ENCODE data around the gene CARD19. TPM values are rescaled to one million over a fixed set of nuclear protein-coding genes. Genes with fewer than 3 reads are reported as not detected.

The CARD19 gene
- total RNA-seq, 1 experiment from 2014 or later = 26.1 TPM

- Mint-ChIP-seq H3K36me3 (ENCODE audit: insufficient read depth, unreplicated experiment) (no peaks in the 10 kb centered on the region), H3K27me3 (ENCODE audit: unreplicated experiment) (no peaks in the 10 kb centered on the region), H3K9me3 (ENCODE audit: low read depth, unreplicated experiment) (no peaks in the 10 kb centered on the region), H3K27ac (ENCODE audit: unreplicated experiment) (no peak overlapping the region), H3K4me1 (ENCODE audit: low read depth, unreplicated experiment) (no peaks in the 10 kb centered on the region), H3K4me3 (ENCODE audit: low read depth, unreplicated experiment) (no peak overlapping the region)
- CTCF ChIA-PET = no interaction called here
- no TSS peak for BruUV-seq (replicated peaks)
- no peak for DNase-seq
- intact Hi-C loops (cut with micrococcal nuclease; ENCODE audit: unreplicated experiment) = no loop called here
- TF ChIP-seq, protein P1, sequence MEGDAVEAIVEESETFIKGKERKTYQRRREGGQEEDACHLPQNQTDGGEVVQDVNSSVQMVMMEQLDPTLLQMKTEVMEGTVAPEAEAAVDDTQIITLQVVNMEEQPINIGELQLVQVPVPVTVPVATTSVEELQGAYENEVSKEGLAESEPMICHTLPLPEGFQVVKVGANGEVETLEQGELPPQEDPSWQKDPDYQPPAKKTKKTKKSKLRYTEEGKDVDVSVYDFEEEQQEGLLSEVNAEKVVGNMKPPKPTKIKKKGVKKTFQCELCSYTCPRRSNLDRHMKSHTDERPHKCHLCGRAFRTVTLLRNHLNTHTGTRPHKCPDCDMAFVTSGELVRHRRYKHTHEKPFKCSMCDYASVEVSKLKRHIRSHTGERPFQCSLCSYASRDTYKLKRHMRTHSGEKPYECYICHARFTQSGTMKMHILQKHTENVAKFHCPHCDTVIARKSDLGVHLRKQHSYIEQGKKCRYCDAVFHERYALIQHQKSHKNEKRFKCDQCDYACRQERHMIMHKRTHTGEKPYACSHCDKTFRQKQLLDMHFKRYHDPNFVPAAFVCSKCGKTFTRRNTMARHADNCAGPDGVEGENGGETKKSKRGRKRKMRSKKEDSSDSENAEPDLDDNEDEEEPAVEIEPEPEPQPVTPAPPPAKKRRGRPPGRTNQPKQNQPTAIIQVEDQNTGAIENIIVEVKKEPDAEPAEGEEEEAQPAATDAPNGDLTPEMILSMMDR (IDR thresholded peaks at IDR 0.05; ENCODE audit: unreplicated experiment) = no peak
Observed at GRCh38 chr9:93064392-93065134, 31.5 kb upstream of the CARD19 start.

GRCh38 chr9:93065135-93065720 lies 30.8 kb upstream of the CARD19 start:
- no peaks in the 10 kb centered on the region for H3K9me3 Mint-ChIP-seq (ENCODE audit: low read depth, unreplicated experiment)
- H3K36me3 Mint-ChIP-seq (ENCODE audit: insufficient read depth, unreplicated experiment) = no peaks in the 10 kb centered on the region
- TF ChIP-seq, protein P1 (IDR thresholded peaks at IDR 0.05; ENCODE audit: unreplicated experiment) = no peak
- CTCF ChIA-PET = no interaction called here
- H3K27ac Mint-ChIP-seq (ENCODE audit: unreplicated experiment) = no peak overlapping the region
- no peaks in the 10 kb centered on the region for H3K4me1 Mint-ChIP-seq (ENCODE audit: low read depth, unreplicated experiment)
- no peaks in the 10 kb centered on the region for H3K27me3 Mint-ChIP-seq (ENCODE audit: unreplicated experiment)
- DNase-seq = no peak
- BruUV-seq (replicated peaks) = no TSS peak
- intact Hi-C loops (cut with micrococcal nuclease; ENCODE audit: unreplicated experiment) = no loop called here
- H3K4me3 Mint-ChIP-seq (ENCODE audit: low read depth, unreplicated experiment) = no peak overlapping the region

DNA sequence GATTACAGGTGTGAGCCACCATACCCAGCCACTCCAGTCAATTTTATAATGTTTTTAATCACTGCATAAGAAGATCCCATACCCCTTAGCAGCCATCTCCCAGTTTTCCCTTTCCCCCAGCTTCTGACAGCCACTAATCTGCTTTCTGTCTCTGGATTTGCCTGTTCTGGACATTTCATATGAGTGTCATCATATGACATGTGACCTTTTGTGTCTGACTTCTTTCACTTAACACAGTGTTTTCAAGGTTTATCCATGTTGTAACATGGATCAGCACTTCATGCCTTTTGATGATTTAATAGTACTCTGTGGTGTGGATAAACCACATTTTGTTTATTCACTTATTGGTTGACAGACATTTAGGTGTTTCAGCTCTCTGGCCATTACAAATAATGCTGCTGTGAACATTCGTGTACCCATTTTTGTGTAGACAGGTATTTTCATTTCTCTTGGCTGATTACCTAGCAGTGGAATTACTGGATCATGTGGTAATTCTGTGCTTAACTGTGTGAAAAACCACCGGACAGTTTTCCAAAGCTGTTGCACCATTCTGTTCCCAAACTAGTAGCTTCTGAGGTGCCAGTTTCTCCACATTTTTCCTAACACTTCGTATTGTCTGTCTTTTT lies 28.9 kb upstream of the CARD19 start:
- H3K27ac Mint-ChIP-seq (ENCODE audit: unreplicated experiment) = no peak overlapping the region
- TF ChIP-seq, protein P1 (IDR thresholded peaks at IDR 0.05; ENCODE audit: unreplicated experiment) = no peak
- H3K4me1 Mint-ChIP-seq (ENCODE audit: low read depth, unreplicated experiment) = no peaks in the 10 kb centered on the region
- H3K36me3 Mint-ChIP-seq (ENCODE audit: insufficient read depth, unreplicated experiment) = no peaks in the 10 kb centered on the region
- intact Hi-C loops (cut with micrococcal nuclease; ENCODE audit: unreplicated experiment) = no loop called here
- H3K27me3 Mint-ChIP-seq (ENCODE audit: unreplicated experiment) = no peaks in the 10 kb centered on the region
- no TSS peak for BruUV-seq (replicated peaks)
- H3K4me3 Mint-ChIP-seq (ENCODE audit: low read depth, unreplicated experiment) = no peak overlapping the region
- CTCF ChIA-PET = no interaction called here
- no peaks in the 10 kb centered on the region for H3K9me3 Mint-ChIP-seq (ENCODE audit: low read depth, unreplicated experiment)
- no peak for DNase-seq

GRCh38 chr9:93068956-93069355 lies 27.1 kb upstream of the CARD19 start:
- CTCF ChIA-PET = no interaction called here
- TF ChIP-seq, protein P1 (IDR thresholded peaks at IDR 0.05; ENCODE audit: unreplicated experiment) = no peak
- BruUV-seq (replicated peaks) = no TSS peak
- Mint-ChIP-seq H3K27me3 (ENCODE audit: unreplicated experiment) (no peaks in the 10 kb centered on the region), H3K36me3 (ENCODE audit: insufficient read depth, unreplicated experiment) (no peaks in the 10 kb centered on the region), H3K9me3 (ENCODE audit: low read depth, unreplicated experiment) (no peaks in the 10 kb centered on the region), H3K4me1 (ENCODE audit: low read depth, unreplicated experiment) (peaks cover 7% of the 10 kb centered on the region), H3K27ac (ENCODE audit: unreplicated experiment) (no peak overlapping the region), H3K4me3 (ENCODE audit: low read depth, unreplicated experiment) (no peak overlapping the region)
- DNase-seq = no peak
- intact Hi-C loops (cut with micrococcal nuclease; ENCODE audit: unreplicated experiment) = no loop called here
